ENCODE data around the gene MUCL1. TPM values are rescaled to one million over a fixed set of nuclear protein-coding genes. Genes with fewer than 3 reads are reported as not detected.

MUCL1 gene
- total RNA-seq, 1 donor from 2014 or later, result not detected

- peaks cover 18% of the 10 kb centered on the region for H3K27me3 Mint-ChIP-seq (ENCODE audit: low read depth)
- no peaks in the 10 kb centered on the region for H3K4me1 Mint-ChIP-seq (ENCODE audit: low read depth)
These were observed 7.6 kb downstream of the MUCL1 start for GRCh38 chr12:54861927-54862326.

GRCh38 chr12:54863948-54864618 is 9.8 kb downstream of the MUCL1 start:
- Mint-ChIP-seq H3K9me3 (ENCODE audit: low read depth) (peaks cover 6% of the 10 kb centered on the region), H3K4me3 (ENCODE audit: unreplicated experiment) (no peak overlapping the region), H3K36me3 (ENCODE audit: low read depth) (no peaks in the 10 kb centered on the region), H3K27ac (ENCODE audit: unreplicated experiment) (no peak overlapping the region), H3K27me3 (ENCODE audit: low read depth) (peaks cover 13% of the 10 kb centered on the region), H3K4me1 (ENCODE audit: low read depth) (no peaks in the 10 kb centered on the region)
- no peak for DNase-seq (ENCODE audit: low spot score)
- no peak for TF ChIP-seq CTCF (IDR thresholded peaks at IDR 0.05)

More at GRCh38 chr12:54861927-54862326, 7.6 kb downstream of the MUCL1 start:
- TF ChIP-seq CTCF (IDR thresholded peaks at IDR 0.05), result no peak
- peaks cover 6% of the 10 kb centered on the region for H3K9me3 Mint-ChIP-seq (ENCODE audit: low read depth)
- no peaks in the 10 kb centered on the region for H3K36me3 Mint-ChIP-seq (ENCODE audit: low read depth)
- no peak overlapping the region for H3K4me3 Mint-ChIP-seq (ENCODE audit: unreplicated experiment)
- H3K27ac Mint-ChIP-seq (ENCODE audit: unreplicated experiment), result no peak overlapping the region
- no peak for DNase-seq (ENCODE audit: low spot score)

GRCh38 chr12:54865683-54866324 is 11.5 kb downstream of the MUCL1 start:
- Mint-ChIP-seq H3K4me3 (ENCODE audit: unreplicated experiment) (no peak overlapping the region), H3K4me1 (ENCODE audit: low read depth) (no peaks in the 10 kb centered on the region), H3K27me3 (ENCODE audit: low read depth) (peaks cover 11% of the 10 kb centered on the region), H3K9me3 (ENCODE audit: low read depth) (peaks cover 6% of the 10 kb centered on the region), H3K27ac (ENCODE audit: unreplicated experiment) (no peak overlapping the region), H3K36me3 (ENCODE audit: low read depth) (no peaks in the 10 kb centered on the region)
- TF ChIP-seq CTCF (IDR thresholded peaks at IDR 0.05), result no peak
- no peak for DNase-seq (ENCODE audit: low spot score)

- H3K4me1 Mint-ChIP-seq (ENCODE audit: low read depth), result no peaks in the 10 kb centered on the region
- peaks cover 11% of the 10 kb centered on the region for H3K27me3 Mint-ChIP-seq (ENCODE audit: low read depth)
- no peak overlapping the region for H3K4me3 Mint-ChIP-seq (ENCODE audit: unreplicated experiment)
- no peak for DNase-seq (ENCODE audit: low spot score)
- no peak overlapping the region for H3K27ac Mint-ChIP-seq (ENCODE audit: unreplicated experiment)
- H3K36me3 Mint-ChIP-seq (ENCODE audit: low read depth), result no peaks in the 10 kb centered on the region
- TF ChIP-seq CTCF (IDR thresholded peaks at IDR 0.05), result no peak
- H3K9me3 Mint-ChIP-seq (ENCODE audit: low read depth), result no peaks in the 10 kb centered on the region
These were observed 14.4 kb downstream of the MUCL1 start for GRCh38 chr12:54868690-54869089.

DNA sequence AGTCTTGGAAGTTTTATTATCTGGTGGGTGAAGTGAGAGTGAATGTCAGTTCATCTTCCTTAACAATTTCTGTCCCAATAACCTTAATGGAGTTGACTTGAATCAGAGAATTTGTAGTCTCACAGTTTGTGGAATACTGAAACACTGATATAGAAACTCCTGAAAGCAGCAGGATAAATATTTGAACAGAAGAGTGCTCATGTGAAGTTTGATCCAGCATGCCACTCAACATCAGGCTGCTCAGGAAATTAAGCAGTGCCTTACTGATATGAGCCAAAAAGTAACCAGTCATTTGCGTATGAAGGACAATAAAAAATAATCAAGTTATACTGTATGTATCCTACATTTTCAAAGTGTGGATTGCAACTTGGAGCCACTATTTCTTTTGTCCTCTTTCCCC is 15.7 kb downstream of the MUCL1 start:
- Mint-ChIP-seq H3K4me3 (ENCODE audit: unreplicated experiment) (no peak overlapping the region), H3K27me3 (ENCODE audit: low read depth) (peaks cover 13% of the 10 kb centered on the region), H3K36me3 (ENCODE audit: low read depth) (no peaks in the 10 kb centered on the region), H3K27ac (ENCODE audit: unreplicated experiment) (no peak overlapping the region), H3K9me3 (ENCODE audit: low read depth) (no peaks in the 10 kb centered on the region), H3K4me1 (ENCODE audit: low read depth) (no peaks in the 10 kb centered on the region)
- no peak for DNase-seq (ENCODE audit: low spot score)
- no peak for TF ChIP-seq CTCF (IDR thresholded peaks at IDR 0.05)

Measured in chondrocyte (in vitro differentiated cells).